NCI-H345 treated with DMSO at 0.1 percent for 48 hours (cell line): ENCODE results near the gene SF3A2.

Experiments used
- DNase-seq: peaks from one replicate; lab custom pipeline; 2025; ENCODE audit not compliant: unreplicated experiment; lab: John Stamatoyannopoulos, UW

Gene SF3A2

DNA sequence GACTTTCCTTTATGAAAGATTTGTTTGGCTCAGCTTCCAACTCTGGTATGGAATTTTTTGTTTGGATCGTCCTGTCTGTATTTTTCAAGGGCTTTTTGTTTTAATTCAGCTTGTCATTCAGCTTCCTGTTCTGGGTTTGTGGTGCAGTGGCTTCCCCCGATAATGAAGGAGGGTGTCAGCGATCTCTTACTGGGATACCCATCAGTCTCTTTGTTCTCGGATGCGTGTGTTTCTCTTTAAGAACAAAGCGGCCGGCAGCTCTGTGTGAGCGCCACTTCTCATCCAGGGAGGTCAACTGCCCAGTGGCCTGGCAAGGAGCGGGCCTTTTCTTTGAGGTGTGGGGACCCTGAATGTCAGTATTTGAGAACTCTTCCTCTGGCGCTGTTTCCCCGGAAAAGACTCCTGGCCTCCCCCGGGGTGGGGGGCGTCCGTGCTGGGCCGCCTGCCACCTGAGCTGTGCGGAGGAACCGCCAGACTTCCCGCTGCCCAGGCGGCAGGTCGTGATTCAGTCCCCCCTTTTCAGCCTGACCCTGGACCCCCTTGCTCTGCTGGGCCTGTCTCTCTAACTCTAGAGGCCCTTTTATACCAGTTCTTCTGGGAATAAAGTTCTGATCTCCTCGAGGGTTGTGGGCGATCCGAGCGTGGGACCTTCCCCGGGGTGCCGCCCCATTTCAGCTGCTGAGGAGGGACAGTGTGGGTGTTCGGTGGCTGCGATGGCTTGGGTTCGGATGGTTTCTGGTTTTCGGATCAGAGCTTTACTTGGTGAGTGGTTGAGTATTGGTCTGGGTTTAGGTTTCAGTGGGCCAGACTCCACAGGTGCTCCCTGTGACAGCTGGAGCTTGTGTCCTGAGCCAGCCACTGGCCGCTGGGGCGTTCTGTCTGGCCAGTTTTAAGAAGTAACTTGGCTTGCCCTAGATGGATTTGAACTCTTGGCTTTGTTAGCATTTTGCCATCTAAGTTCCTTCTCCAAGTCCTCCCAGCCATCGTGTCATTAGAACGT is 3.4 kb downstream of the SF3A2 start:
- no peak for DNase-seq

DNA sequence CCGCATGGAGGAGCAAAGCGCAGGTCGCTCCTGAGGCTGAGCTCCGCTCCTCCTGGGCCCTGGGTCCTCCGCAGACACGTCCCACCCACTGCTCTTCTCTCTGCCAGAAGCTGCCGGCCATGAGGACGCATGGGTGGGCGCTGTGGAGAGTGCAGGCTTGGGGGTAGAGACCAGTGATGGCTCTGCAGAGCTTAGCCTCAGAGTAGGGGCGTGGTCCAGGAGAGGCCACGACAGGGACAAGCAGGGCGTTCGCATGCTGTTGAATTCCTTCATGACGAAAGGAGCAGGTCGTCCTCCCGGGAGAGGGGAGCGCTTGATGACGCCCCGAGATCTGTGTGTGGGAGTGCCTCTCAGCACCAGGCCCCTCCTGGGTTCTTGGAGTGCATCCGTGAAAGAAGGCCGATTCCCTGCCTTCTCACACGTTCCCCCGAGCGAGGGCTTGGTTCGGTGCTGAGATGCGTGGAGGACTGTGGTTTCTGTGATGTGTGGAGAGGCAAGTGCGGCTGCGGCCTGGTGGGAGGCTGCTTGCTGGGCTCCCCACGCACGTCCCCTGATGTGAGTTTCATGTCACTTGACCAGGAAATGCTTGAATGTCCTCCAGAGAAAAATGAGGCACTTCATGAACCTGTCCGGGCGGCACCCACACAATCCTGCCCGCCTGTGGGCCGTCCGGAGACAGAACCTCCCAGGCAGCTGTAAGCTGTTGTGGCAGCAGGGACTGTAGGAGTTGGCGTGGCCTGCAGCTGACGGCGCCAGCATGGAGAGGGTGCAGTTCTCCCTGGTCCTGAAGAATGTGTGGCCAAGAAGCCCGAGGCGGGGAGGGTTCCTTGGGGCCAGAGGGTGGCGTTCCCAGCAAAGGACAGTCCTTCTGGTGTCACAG is 4.5 kb downstream of the SF3A2 start:
- no peak for DNase-seq

DNA sequence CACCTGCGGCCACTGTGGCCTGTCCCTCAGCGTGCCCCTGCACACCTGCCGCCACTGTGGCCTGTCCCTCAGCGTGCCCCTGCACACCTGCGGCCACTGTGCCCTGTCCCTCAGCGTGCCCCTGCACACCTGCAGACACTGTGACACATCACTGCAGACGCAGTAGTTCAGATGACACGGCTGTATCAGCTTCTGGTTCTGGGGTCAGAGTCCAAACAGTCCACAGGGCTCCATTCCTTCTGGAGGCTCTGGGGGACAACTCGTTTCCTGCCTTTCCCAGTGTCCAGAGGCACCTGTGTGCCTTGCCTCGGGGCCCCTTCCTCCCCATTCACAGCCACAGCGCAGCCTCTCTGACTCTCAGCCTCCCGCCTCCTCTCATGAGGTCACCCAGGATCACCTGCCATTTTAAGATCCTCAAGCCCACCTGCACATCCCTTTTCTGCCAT is 5.5 kb downstream of the SF3A2 start:
- DNase-seq = no peak

DNA sequence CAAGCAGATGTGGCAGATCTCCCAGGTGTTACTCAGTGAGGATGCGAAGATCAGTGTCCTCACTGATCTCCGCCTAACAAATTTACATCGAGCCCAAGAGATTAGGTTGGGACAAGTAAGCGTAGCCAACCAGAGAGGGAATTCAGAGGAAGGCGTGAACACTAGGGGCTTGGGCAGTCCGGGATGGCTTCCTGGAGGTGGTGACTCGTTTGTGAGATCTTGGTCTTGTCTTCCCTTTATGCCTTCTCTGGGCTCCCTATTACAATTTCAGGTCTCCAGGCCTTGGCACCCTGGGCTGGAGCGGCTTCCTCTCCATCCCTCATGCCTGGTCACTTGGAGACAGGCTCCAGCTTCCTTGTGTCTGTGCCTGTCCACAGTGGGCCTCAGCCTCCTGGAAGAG is 6.2 kb downstream of the SF3A2 start:
- no peak for DNase-seq

DNA sequence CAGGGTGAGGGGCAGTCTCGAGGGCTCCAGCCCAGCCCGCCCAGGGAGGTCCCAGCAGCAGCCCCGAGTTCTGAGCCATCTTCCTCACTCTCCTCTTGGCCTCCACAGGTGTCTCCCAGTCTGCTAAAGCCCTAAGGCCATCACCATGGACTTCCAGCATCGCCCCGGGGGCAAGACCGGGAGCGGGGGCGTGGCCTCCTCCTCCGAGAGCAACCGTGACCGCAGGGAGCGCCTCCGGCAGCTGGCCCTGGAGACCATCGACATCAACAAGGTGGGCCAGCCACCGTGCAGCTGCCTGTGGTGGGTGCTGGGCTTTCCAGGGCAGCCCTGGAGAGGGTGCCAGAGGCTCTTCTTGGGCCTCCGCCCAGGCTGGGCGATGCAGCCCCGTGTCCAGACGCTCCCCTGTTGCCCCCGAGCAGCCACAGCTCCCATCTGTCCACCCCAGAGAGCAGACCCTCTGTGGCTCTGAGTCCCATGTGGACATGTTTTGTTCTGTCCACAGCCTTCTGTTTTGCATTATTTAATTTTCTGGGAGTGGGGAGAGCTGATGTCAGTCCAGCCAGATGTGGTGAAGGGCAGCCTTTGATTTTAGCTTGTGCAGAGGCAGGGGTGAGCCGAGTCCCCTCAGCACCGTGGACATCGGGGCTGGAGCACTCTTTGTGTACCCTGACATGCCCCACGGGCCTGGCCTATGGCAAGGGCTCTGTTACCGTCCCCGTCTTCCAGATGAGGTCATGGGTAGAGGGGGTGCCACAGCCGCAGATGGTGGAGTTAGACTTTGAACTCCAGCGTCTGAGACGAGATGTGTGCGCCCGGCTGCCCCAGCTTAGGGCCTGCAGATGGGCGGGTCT is 6.9 kb downstream of the SF3A2 start:
- DNase-seq = no peak

DNA sequence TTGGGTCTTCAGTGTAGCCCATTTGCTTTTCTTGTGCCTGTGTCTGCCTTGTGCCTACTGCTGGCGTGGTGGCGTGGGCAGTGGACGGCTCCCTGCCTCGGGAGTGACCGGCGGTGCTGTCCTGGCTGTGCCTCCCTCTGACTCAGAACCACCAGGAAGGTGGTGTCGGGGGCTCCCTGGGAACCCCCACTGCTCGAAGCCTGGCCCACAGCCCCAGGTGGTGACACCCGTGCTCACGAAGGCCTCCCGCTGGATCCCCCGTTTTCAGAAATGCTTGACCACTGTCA is 7.4 kb downstream of the SF3A2 start:
- DNase-seq = no peak

DNA sequence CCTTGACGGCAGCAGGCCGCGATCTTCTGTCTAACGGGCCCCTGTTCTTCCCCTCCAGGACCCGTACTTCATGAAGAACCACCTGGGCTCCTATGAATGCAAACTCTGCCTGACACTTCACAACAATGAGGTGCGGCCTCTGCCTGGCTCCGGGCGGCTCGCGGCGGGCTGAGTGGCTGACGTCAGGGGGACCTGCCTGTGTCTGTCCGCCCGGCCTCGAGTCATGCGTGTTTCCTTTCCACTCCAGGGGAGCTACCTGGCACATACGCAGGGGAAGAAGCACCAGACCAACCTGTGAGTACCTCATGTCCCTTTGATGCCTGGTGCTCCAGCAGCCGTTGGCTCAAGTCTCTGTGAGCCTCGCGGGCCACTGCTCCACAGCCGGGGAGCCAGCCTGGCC is 7.9 kb downstream of the SF3A2 start:
- no peak for DNase-seq

DNA sequence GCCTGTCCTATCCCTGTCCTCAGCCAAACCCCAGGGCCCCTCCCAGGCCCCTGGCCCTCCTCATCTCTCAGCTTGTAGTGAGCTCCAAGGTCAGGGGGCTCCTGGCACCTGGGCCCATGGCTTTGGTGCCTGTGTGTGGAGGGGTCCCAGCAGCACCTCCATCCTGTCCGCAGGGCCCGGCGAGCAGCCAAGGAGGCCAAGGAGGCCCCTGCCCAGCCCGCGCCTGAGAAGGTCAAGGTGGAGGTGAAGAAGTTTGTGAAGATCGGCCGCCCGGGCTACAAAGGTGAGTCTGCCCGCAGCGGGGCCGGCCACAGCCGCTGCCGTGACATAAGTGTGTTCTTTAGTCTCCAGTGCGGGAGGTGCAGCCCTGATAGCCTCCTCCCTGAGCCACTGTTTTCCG is 8.6 kb downstream of the SF3A2 start:
- DNase-seq = no peak

DNA sequence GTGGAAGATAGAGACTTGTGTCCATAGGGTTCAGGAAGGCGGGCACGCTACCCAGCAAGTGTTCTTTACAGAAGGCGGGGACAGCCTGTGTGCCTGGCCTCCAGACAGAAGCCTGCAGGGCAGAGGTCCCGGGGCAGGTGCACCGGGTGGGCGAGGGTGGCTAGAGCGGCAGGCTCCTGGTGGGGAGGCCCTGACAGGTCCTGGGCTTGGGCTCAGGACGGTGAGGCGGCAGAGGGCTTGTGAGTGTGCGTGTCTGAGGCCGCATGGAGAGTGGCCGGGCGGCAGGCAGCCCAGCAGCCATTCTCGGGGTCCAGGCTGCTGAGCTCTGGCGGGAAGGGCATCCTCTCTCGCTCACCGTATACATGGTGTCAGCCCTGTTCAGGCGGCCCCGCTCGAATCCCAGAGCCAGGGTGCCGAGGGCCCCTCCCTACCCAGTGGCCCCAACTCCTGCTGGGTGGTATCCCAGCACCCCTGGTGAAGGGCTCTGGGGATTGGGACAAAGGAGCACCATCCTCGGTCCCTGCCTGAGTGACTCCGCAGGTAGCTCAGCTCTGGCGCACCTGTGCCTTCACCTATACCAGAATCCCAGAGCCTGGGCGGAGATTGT is 9.5 kb downstream of the SF3A2 start:
- DNase-seq = no peak

DNA sequence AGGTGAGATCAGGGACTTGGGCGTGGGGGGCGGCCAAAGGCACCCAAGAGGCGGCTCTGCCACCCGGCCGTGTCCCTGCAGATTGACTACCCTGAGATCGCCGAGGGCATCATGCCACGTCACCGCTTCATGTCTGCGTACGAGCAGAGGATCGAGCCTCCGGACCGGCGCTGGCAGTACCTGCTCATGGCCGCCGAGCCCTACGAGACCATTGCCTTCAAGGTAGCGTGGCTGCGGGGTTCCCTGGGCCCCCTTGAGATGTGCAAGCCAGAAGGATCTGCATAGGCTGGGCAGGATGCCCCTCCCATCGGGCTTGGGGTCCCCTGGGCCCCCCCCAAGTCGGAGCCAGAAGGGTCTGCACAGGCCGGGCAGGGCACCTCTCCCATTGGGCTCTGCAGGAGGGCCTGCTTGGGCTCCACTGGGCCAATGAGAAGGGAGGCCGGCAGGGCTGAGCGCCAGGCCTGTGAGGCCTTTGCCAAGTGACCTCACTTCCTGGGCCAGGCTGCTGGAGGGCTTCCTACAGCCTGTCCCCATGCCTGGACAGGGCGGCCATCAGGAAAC is 10.3 kb downstream of the SF3A2 start:
- no peak for DNase-seq

DNA sequence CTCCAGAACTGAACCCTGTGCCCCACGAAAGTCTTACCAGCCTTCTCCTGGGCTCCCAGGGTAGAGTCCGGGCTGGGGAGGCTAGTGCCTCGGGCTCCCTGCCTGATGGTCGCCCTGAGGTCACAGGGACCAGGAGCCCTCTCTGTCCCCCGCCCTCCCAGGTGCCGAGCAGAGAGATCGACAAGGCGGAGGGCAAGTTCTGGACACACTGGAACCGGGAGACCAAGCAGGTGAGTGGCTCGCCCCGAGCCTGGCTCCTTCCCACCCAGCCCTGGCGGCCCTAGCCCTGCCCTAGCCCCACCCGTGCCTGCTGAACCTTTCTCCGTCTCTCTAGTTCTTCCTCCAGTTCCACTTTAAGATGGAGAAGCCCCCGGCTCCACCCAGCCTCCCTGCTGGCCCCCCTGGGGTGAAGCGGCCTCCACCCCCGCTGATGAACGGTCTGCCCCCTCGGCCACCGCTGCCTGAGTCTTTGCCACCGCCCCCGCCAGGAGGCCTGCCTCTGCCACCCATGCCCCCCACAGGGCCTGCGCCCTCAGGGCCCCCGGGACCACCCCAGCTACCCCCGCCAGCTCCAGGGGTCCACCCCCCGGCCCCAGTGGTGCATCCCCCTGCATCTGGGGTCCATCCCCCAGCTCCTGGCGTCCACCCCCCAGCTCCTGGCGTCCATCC is 10.9 kb downstream of the SF3A2 start:
- DNase-seq = no peak

DNA sequence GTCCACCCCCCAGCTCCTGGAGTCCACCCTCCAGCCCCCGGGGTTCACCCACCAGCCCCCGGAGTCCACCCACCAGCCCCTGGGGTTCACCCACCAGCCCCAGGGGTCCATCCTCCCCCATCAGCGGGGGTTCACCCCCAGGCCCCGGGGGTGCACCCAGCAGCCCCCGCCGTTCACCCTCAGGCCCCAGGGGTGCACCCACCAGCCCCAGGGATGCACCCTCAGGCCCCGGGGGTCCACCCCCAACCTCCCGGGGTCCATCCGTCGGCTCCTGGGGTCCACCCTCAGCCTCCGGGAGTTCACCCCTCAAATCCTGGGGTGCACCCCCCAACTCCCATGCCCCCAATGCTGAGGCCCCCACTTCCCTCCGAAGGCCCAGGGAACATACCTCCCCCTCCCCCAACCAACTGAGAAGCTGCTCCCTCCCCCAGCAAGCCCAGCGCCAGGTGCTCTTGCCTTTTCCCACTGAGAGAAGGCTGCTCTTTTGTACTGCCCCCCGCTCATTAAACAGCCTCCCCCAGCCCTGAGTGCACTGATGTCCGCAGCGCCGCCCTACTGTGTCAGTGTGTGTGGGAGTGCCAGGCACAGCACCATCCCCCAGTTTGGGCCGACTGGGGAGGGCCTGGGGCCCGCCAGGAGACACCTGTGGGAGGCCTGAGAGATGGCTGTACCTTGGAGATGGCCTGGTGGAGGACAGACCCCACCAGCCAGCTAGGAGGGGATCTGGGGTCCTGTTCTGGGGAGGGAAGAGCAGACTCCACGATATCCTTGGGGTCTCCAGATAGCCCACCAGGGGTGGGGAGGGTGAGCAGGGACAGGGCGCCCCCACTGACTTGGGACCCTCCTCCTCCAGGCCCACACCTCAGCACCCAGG is 11.7 kb downstream of the SF3A2 start:
- peak; percentile 28 for DNase-seq

DNA sequence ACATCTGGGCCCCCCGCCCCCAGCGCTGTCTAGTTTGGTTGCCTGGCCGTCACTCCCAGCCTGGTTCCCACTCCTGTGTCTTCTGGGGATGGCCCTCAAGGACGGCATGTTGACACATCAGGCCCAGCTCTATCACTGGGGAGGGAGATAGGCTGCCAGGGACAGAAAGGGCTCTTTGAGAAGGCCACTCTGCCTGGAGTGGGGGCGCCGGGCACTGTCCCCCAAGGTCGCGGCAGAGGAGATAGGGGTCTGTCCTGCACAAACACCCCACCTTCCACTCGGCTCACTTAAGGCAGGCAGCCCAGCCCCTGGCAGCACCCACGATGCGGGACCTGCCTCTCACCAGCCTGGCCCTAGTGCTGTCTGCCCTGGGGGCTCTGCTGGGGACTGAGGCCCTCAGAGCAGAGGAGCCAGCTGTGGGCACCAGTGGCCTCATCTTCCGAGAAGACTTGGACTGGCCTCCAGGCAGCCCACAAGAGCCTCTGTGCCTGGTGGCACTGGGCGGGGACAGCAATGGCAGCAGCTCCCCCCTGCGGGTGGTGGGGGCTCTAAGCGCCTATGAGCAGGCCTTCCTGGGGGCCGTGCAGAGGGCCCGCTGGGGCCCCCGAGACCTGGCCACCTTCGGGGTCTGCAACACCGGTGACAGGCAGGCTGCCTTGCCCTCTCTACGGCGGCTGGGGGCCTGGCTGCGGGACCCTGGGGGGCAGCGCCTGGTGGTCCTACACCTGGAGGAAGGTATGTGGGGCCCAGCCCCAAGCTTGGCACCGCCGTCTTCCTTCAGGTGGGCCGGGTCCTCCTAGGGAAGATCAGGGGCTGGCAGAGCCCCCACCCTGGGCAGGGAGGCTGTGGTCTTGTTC is 12.6 kb downstream of the SF3A2 start, which contains the start of gene AMH:
TSS of gene AMH (plus strand) at position 314 of the 857 bp plus-strand sequence. CDS start at position 324, 10 bp downstream.
- DNase-seq = no peak

DNA sequence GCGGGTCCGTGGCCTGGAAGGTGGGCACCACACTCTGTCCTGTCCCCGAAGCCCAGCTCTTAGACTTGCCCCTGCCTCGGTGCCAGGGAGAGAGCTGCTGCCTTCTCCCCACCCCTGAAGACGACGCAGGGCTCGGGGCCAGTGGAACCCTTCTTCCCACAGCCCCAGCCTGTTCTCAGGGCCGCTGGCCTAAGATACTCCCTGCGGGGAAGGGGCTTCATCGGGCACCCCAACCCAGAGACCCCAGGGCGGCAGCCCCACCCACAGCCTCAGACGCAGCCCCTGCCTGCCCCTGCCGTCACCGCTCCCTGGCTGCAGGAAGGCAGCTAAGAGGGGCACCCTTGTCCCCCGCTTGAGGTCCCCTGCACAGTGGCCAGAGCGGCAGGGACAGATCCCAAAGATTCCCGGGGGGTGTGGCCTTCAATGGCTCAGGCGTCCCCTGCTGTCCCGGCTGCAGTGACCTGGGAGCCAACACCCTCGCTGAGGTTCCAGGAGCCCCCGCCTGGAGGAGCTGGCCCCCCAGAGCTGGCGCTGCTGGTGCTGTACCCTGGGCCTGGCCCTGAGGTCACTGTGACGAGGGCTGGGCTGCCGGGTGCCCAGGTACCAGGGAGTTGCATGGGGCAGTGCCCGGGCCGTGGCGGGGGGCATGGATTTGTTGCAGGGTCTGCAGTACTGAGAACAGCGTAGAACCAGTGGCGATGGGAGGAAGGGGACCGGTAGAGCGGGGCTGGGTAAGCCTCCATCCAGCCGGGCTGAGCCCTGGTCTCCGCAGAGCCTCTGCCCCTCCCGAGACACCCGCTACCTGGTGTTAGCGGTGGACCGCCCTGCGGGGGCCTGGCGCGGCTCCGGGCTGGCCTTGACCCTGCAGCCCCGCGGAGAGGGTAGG is 13.5 kb downstream of the SF3A2 start:
- DNase-seq = no peak

DNA sequence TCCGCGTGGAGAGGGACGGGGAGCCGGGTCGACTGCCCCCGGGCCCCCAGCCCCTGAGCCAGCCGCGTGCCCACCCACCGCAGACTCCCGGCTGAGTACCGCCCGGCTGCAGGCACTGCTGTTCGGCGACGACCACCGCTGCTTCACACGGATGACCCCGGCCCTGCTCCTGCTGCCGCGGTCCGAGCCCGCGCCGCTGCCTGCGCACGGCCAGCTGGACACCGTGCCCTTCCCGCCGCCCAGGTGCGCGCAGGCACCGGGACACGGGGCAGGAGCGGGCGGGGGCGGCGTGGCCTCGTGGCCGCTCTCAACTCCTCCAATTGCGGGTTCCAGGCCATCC is 14.1 kb downstream of the SF3A2 start:
- no peak for DNase-seq

DNA sequence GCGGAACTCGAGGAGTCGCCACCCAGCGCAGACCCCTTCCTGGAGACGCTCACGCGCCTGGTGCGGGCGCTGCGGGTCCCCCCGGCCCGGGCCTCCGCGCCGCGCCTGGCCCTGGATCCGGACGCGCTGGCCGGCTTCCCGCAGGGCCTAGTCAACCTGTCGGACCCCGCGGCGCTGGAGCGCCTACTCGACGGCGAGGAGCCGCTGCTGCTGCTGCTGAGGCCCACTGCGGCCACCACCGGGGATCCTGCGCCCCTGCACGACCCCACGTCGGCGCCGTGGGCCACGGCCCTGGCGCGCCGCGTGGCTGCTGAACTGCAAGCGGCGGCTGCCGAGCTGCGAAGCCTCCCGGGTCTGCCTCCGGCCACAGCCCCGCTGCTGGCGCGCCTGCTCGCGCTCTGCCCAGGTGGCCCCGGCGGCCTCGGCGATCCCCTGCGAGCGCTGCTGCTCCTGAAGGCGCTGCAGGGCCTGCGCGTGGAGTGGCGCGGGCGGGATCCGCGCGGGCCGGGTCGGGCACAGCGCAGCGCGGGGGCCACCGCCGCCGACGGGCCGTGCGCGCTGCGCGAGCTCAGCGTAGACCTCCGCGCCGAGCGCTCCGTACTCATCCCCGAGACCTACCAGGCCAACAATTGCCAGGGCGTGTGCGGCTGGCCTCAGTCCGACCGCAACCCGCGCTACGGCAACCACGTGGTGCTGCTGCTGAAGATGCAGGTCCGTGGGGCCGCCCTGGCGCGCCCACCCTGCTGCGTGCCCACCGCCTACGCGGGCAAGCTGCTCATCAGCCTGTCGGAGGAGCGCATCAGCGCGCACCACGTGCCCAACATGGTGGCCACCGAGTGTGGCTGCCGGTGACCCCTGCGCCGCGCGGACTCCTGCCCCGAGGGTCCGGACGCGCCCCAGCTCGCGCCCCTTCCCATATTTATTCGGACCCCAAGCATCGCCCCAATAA is 14.8 kb downstream of the SF3A2 start:
- no peak for DNase-seq
